ENCODE results near the gene GPR89B.
"Not testable (repeated sequence)": the region's sequence is repeated elsewhere in the genome, so short reads cannot be mapped to it uniquely, and the experiment has no call there.

GRCh38 chr1:147927215-147927614, 1.0 kb upstream of the GPR89B start:
- TF ChIP-seq CTCF, POLR2A (IDR thresholded peaks at IDR 0.05): not testable (repeated sequence)
